Upper lobe of left lung (tissue), 6 donors: ENCODE results near the gene CCDC12. TPM values are rescaled to one million over a fixed set of nuclear protein-coding genes. Genes with fewer than 3 reads are reported as not detected.

ENCODE experiments used
- ATAC-seq, 2 donors: fragments of 200-7000 bp; cut with Tn5 transposase; one replicate each; pipeline ENCODE4 v1.9.1; 2022; ENCODE audit warnings: mild to moderate bottlenecking in 2 of 2, moderate library complexity in 2 of 2; ENCODE audit not compliant: low FRiP score in 2 of 2
- DNase-seq, 2 donors: peaks; one replicate each; pipeline ENCODE4 v3.0.0-alpha.2; 2019 to 2020
- H3K27ac ChIP-seq, 4 donors: fragments of 200-600 bp; sonication (generic); one replicate each; pipeline ENCODE4 v1.5.1; 2016 to 2019
- H3K27me3 ChIP-seq, 4 donors: fragments of 200-600 bp; sonication (generic); one replicate each; pipeline ENCODE4 v1.5.1; 2017 to 2019
- H3K36me3 ChIP-seq, 4 donors: fragments of 200-600 bp; sonication (generic); one replicate each; pipeline ENCODE4 v1.5.1; 2016 to 2019
- H3K4me1 ChIP-seq, 4 donors: fragments of 200-600 bp; sonication (generic); one replicate each; pipeline ENCODE4 v1.5.1; 2018 to 2019
- H3K4me3 ChIP-seq, 4 donors: fragments of 200-600 bp; sonication (generic); one replicate each; pipeline ENCODE4 v1.5.1; 2017 to 2019; ENCODE audit warnings: mild to moderate bottlenecking in 2 of 4, moderate library complexity in 1 of 4
- H3K9me3 ChIP-seq, 4 donors: fragments of 200-600 bp; sonication (generic); one replicate each; pipeline ENCODE4 v1.5.1; 2018 to 2019
- CTCF ChIP-seq, 6 experiments: fragments of 450-650 bp in 4 of 6; fragments of 200-600 bp in 2 of 6; sonication (generic) in 2 of 6; IDR thresholded peaks; one replicate each; pipeline ENCODE4 v1.5.1; 2016 to 2019; ENCODE audit warnings: antibody characterized with exemption in 6 of 6
- EP300 ChIP-seq, 4 donors: sonication (generic); formaldehyde crosslinking; IDR thresholded peaks; one replicate each; pipeline ENCODE4 v1.5.1; 2017; ENCODE audit warnings: antibody characterized with exemption in 4 of 4, control low read depth in 2 of 4
- POLR2A ChIP-seq, 4 donors: fragments of 450-650 bp; IDR thresholded peaks; one replicate each; pipeline ENCODE4 v1.5.1; 2016 to 2017; ENCODE audit warnings: antibody characterized with exemption in 4 of 4, mild to moderate bottlenecking in 2 of 4
- POLR2AphosphoS5 ChIP-seq, 2 donors: sonication (generic); formaldehyde crosslinking; IDR thresholded peaks; one replicate each; pipeline ENCODE4 v1.5.1; 2017; ENCODE audit warnings: antibody characterized with exemption in 2 of 2
- WGBS, 2 donors: methylation state at CpG; one replicate each; pipeline ENCODE4 v1.1.5; 2017 to 2018; 5-methylcytosine and 5-hydroxymethylcytosine counted together
- total RNA-seq, 6 donors: library from RNA; depleted of rRNA in 4 of 6; stranded (reverse); fragments of >200 nt in 4 of 6; gene quantifications; one replicate each; pipeline versions ENCODE4 v1.1.0 to v1.2.1, GENCODE V29; 2016 to 2021
- donor health status: DM: no; HTN: no; CAD: no; lungs with moderate emphysema.
- donor health status: DM: no; HTN: yes; CAD: no; lungs with severe emphysema.

The CCDC12 gene
- total RNA-seq, 6 donors from 2014 or later: 42.3 to 93.2 (median 69.8) TPM

GRCh38 chr3:47015151-47015550, 38.6 kb upstream of the CCDC12 start:
- no peak for ATAC-seq

GRCh38 chr3:47014036-47014435, 37.5 kb upstream of the CCDC12 start:
- Histone ChIP-seq H3K4me1 (peaks cover 20 to 43% (median 36%) of the 10 kb centered on the region in 4 donors), H3K4me3 (no peak overlapping the region), H3K9me3 (no peaks in the 10 kb centered on the region), H3K36me3 (peaks cover 0 to 55% (median 14%) of the 10 kb centered on the region in 4 donors), H3K27ac (no peak overlapping the region), H3K27me3 (no peaks in the 10 kb centered on the region)
- DNase-seq: no peak
- ATAC-seq: no peak
- TF ChIP-seq POLR2AphosphoS5 (IDR thresholded peaks at IDR 0.05): no peak
- TF ChIP-seq EP300 (IDR thresholded peaks at IDR 0.05): no peak
- TF ChIP-seq POLR2A (IDR thresholded peaks at IDR 0.05): no peak

More at GRCh38 chr3:47015151-47015550, 38.6 kb upstream of the CCDC12 start:
- peaks cover 14 to 44% (median 31%) of the 10 kb centered on the region in 4 donors for H3K4me1 ChIP-seq
- H3K27me3 ChIP-seq: no peaks in the 10 kb centered on the region
- TF ChIP-seq POLR2AphosphoS5 (IDR thresholded peaks at IDR 0.05): no peak
- TF ChIP-seq EP300 (IDR thresholded peaks at IDR 0.05): no peak
- H3K36me3 ChIP-seq: peaks cover 0 to 63% (median 17%) of the 10 kb centered on the region in 4 donors
- no peak overlapping the region for H3K4me3 ChIP-seq
- no peak overlapping the region for H3K27ac ChIP-seq
- DNase-seq: no peak
- H3K9me3 ChIP-seq: no peaks in the 10 kb centered on the region

- Histone ChIP-seq H3K36me3 (peaks cover 0 to 53% (median 12%) of the 10 kb centered on the region in 4 donors), H3K4me3 (no peak overlapping the region), H3K9me3 (no peaks in the 10 kb centered on the region), H3K27me3 (no peaks in the 10 kb centered on the region), H3K4me1 (peaks cover 24 to 42% (median 37%) of the 10 kb centered on the region in 4 donors), H3K27ac (no peak overlapping the region)
- WGBS, 2 donors: 95 to 100% methylated on average over 2 to 3 of the region's 3 CpGs
- TF ChIP-seq POLR2A (IDR thresholded peaks at IDR 0.05) (no peak), EP300 (IDR thresholded peaks at IDR 0.05) (no peak), POLR2AphosphoS5 (IDR thresholded peaks at IDR 0.05) (no peak), CTCF (IDR thresholded peaks at IDR 0.05) (no peak)
- ATAC-seq (no peak), DNase-seq (no peak)
Observed at GRCh38 chr3:47013231-47013630, 36.7 kb upstream of the CCDC12 start.

- DNase-seq (no peak), ATAC-seq (no peak)
- Histone ChIP-seq H3K9me3 (no peaks in the 10 kb centered on the region), H3K27ac (no peak overlapping the region), H3K36me3 (peaks cover 0 to 53% (median 17%) of the 10 kb centered on the region in 4 donors), H3K4me3 (no peak overlapping the region), H3K27me3 (no peaks in the 10 kb centered on the region), H3K4me1 (peaks cover 21 to 35% (median 30%) of the 10 kb centered on the region in 4 donors)
- TF ChIP-seq POLR2AphosphoS5 (IDR thresholded peaks at IDR 0.05) (no peak), POLR2A (IDR thresholded peaks at IDR 0.05) (no peak), CTCF (IDR thresholded peaks at IDR 0.05) (no peak)
- WGBS, 2 donors: 92 to 93% methylated on average over 9 to 10 of the region's 10 CpGs
Observed at GRCh38 chr3:47012342-47013230, 36.0 kb upstream of the CCDC12 start.

GRCh38 chr3:47011371-47011770, 34.8 kb upstream of the CCDC12 start:
- ATAC-seq: no peak
- no peak overlapping the region for H3K27ac ChIP-seq
- H3K4me1 ChIP-seq: peaks cover 11 to 24% (median 21%) of the 10 kb centered on the region in 4 donors
- H3K27me3 ChIP-seq: no peaks in the 10 kb centered on the region
- H3K4me3 ChIP-seq: no peak overlapping the region
- H3K36me3 ChIP-seq: peaks cover under 1 to 53% (median 16%) of the 10 kb centered on the region in 4 donors
- DNase-seq: no peak
- no peaks in the 10 kb centered on the region for H3K9me3 ChIP-seq
- no peak for TF ChIP-seq EP300 (IDR thresholded peaks at IDR 0.05)
- no peak for TF ChIP-seq CTCF (IDR thresholded peaks at IDR 0.05)
- 89 to 90% methylated on average over 3 to 6 of the region's 6 CpGs for WGBS, 2 donors
